ENCODE data around the gene NAV3. TPM values are rescaled to one million over a fixed set of nuclear protein-coding genes. Genes with fewer than 3 reads are reported as not detected.

NAV3 gene
- polyA plus RNA-seq, 3 donors = 0.11 TPM; not detected in 2

DNA sequence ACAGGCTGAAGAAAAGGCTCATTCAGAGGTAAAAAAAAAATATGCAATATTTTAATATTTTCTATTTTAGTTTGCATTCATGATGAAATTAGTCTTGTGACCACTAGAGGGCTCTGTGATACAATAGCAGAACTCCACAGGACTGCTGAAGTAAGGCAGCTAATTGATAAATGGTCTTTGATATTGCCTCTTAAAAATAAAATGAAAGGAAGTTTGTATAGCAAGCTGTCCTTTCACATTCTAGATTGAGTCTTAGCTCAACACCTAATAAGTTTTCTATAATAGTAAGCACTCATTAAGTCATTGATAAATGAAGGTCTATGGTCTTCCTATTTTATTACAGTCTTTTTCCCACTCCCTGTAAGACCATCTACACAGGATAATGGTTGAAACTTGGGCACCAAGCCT, 315.7 kb downstream of the NAV3 start:
- H3K9ac ChIP-seq (ENCODE audit: insufficient read depth, low read length, poor library complexity, severe bottlenecking) = no peak overlapping the region
- no peaks in the 10 kb centered on the region for H3K4me1 ChIP-seq (ENCODE audit: control insufficient read depth in 1 of 2, insufficient read depth in 2 of 2, low read length in 2 of 2)
- H3K4me1 Mint-ChIP-seq = no peaks in the 10 kb centered on the region
- H3K27ac Mint-ChIP-seq = no peak overlapping the region
- DNase-seq = peak in 2 of 3 donors; percentile 8 to 11
- TF ChIP-seq, protein P1, sequence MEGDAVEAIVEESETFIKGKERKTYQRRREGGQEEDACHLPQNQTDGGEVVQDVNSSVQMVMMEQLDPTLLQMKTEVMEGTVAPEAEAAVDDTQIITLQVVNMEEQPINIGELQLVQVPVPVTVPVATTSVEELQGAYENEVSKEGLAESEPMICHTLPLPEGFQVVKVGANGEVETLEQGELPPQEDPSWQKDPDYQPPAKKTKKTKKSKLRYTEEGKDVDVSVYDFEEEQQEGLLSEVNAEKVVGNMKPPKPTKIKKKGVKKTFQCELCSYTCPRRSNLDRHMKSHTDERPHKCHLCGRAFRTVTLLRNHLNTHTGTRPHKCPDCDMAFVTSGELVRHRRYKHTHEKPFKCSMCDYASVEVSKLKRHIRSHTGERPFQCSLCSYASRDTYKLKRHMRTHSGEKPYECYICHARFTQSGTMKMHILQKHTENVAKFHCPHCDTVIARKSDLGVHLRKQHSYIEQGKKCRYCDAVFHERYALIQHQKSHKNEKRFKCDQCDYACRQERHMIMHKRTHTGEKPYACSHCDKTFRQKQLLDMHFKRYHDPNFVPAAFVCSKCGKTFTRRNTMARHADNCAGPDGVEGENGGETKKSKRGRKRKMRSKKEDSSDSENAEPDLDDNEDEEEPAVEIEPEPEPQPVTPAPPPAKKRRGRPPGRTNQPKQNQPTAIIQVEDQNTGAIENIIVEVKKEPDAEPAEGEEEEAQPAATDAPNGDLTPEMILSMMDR (IDR thresholded peaks at IDR 0.05) = peak; percentile 86
- no peaks in the 10 kb centered on the region for H3K79me2 ChIP-seq (ENCODE audit: insufficient read depth, low read length)
- H3K4me3 Mint-ChIP-seq = no peak overlapping the region
- H3K27me3 Mint-ChIP-seq (ENCODE audit: low read depth in 3 of 3) = peaks cover 1 to 4% (median 2%) of the 10 kb centered on the region in 3 donors
- H3K4me2 ChIP-seq (replicated peaks; ENCODE audit: extremely low read depth, low read length, poor library complexity, severe bottlenecking) = no peak overlapping the region
- intact Hi-C loops (cut with micrococcal nuclease) = no loop called here
- no peak overlapping the region for H3K4me3 ChIP-seq (replicated peaks in 1 of 3; ENCODE audit: low read depth in 2 of 3, low read length in 3 of 3)
- no peaks in the 10 kb centered on the region for H3K36me3 ChIP-seq (replicated peaks in 1 of 2; ENCODE audit: control insufficient read depth in 1 of 2, insufficient read depth in 2 of 2, low read length in 2 of 2)
- H3K9me3 ChIP-seq (replicated peaks in 1 of 2; ENCODE audit: control insufficient read depth in 1 of 2, insufficient read depth in 1 of 2, low read length in 2 of 2) = no peaks in the 10 kb centered on the region
- H3K9me3 Mint-ChIP-seq = no peaks in the 10 kb centered on the region
- no peak overlapping the region for H3K27ac ChIP-seq (ENCODE audit: low read depth in 1 of 2, low read length in 2 of 2)
- H3K27me3 ChIP-seq (ENCODE audit: control insufficient read depth in 2 of 2, insufficient read depth in 2 of 2, low read length in 2 of 2) = no peaks in the 10 kb centered on the region
- H4K20me1 ChIP-seq (ENCODE audit: insufficient read depth, low read length) = no peaks in the 10 kb centered on the region
- H3K36me3 Mint-ChIP-seq = no peaks in the 10 kb centered on the region
- H2AFZ ChIP-seq (ENCODE audit: insufficient read depth, low read depth, low read length, poor library complexity, severe bottlenecking) = no peak overlapping the region

- intact Hi-C loops (cut with micrococcal nuclease) = no loop called here
- no peak overlapping the region for H3K9ac ChIP-seq (ENCODE audit: insufficient read depth, low read length, poor library complexity, severe bottlenecking)
- no peak for DNase-seq
These were observed 318.8 kb downstream of the NAV3 start for GRCh38 chr12:78149459-78149858.

More at GRCh38 chr12:78149459-78149858, 318.8 kb downstream of the NAV3 start:
- Mint-ChIP-seq H3K36me3 (no peaks in the 10 kb centered on the region), H3K4me3 (no peak overlapping the region), H3K4me1 (no peaks in the 10 kb centered on the region), H3K27me3 (ENCODE audit: low read depth in 3 of 3) (peaks cover 1 to 3% (median 2%) of the 10 kb centered on the region in 3 donors), H3K9me3 (no peaks in the 10 kb centered on the region), H3K27ac (peak overlapping the region in 1 of 7 donors; percentile 31)
- Histone ChIP-seq H3K9me3 (replicated peaks in 1 of 2; ENCODE audit: control insufficient read depth in 1 of 2, insufficient read depth in 1 of 2, low read length in 2 of 2) (no peaks in the 10 kb centered on the region), H3K27ac (ENCODE audit: low read depth in 1 of 2, low read length in 2 of 2) (no peak overlapping the region), H3K4me2 (replicated peaks; ENCODE audit: extremely low read depth, low read length, poor library complexity, severe bottlenecking) (no peak overlapping the region), H2AFZ (ENCODE audit: insufficient read depth, low read depth, low read length, poor library complexity, severe bottlenecking) (no peak overlapping the region), H3K36me3 (replicated peaks in 1 of 2; ENCODE audit: control insufficient read depth in 1 of 2, insufficient read depth in 2 of 2, low read length in 2 of 2) (no peaks in the 10 kb centered on the region), H3K4me3 (replicated peaks in 1 of 3; ENCODE audit: low read depth in 2 of 3, low read length in 3 of 3) (no peak overlapping the region), H3K4me1 (ENCODE audit: control insufficient read depth in 1 of 2, insufficient read depth in 2 of 2, low read length in 2 of 2) (no peaks in the 10 kb centered on the region), H3K27me3 (ENCODE audit: control insufficient read depth in 2 of 2, insufficient read depth in 2 of 2, low read length in 2 of 2) (no peaks in the 10 kb centered on the region), H4K20me1 (ENCODE audit: insufficient read depth, low read length) (no peaks in the 10 kb centered on the region), H3K79me2 (ENCODE audit: insufficient read depth, low read length) (no peaks in the 10 kb centered on the region)
- no CpG with 5 or more reads among the region's 2 CpGs for WGBS (ENCODE audit: insufficient coverage)
- TF ChIP-seq, protein P1 (IDR thresholded peaks at IDR 0.05) = no peak

Data from CD14-positive monocyte (primary cell).